Measurements from ENCODE around the gene SLC29A1.
A peak's percentile ranks its signal among the peaks of the same experiment; 100 is the strongest.

The SLC29A1 gene

DNA sequence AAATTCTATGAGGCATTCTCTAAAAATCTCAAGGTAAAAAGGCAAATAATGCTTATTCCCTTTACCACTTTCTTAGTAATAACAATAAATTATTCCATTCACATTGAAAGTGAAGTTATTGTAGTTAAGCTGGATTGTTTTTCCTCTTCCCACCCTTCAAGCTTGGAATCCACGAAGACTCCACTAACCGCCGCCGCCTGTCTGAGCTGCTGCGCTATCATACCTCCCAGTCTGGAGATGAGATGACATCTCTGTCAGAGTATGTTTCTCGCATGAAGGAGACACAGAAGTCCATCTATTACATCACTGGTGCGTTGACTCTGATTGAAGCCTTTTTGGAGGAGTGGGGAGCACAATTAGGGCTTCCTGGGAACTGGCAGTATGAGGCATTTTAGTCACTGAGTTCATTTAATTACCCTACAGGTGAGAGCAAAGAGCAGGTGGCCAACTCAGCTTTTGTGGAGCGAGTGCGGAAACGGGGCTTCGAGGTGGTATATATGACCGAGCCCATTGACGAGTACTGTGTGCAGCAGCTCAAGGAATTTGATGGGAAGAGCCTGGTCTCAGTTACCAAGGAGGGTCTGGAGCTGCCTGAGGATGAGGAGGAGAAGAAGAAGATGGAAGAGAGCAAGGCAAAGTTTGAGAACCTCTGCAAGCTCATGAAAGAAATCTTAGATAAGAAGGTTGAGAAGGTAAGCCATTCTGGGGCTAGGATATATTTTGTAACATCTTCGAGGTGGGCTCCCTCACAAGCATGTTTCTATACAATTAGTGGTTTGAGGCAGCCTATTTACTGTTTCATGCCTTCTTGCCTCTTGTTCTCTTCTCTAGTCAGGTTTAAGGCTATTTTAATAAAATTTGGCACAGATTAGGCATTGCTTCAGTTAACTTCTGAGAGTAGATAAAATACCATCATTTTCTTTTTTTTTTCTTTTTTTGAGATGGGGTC lies 28.5 kb downstream of the SLC29A1 start:
- 97% methylated on average over 14 of the region's 14 CpGs for WGBS

GRCh38 chr6:44253307-44254101 lies 30.1 kb downstream of the SLC29A1 start:
- Histone ChIP-seq H3K27ac (ENCODE audit: low read depth, low read length) (no peak overlapping the region; the same call in 1 of the 2 replicates), H3K4me1 (ENCODE audit: insufficient read depth, low read length) (peaks cover 21% of the 10 kb centered on the region; the same call in 1 of the 2 replicates), H3K4me3 (ENCODE audit: low read length) (no peak overlapping the region), H3K9ac (ENCODE audit: low read depth, low read length) (no peak overlapping the region), H3K9me3 (ENCODE audit: insufficient read depth, low read depth, low read length) (no peaks in the 10 kb centered on the region), H3K36me3 (ENCODE audit: insufficient read depth, low read length) (peaks cover 77% of the 10 kb centered on the region), H3K27me3 (ENCODE audit: insufficient read depth, low read length) (no peaks in the 10 kb centered on the region)
- 86% methylated on average over 9 of the region's 10 CpGs for WGBS

More for the DNA sequence above, 28.5 kb downstream of the SLC29A1 start:
- H3K9me3 ChIP-seq (ENCODE audit: insufficient read depth, low read depth, low read length) = no peaks in the 10 kb centered on the region
- peaks cover 82% of the 10 kb centered on the region for H3K36me3 ChIP-seq (ENCODE audit: insufficient read depth, low read length)
- H3K4me3 ChIP-seq (ENCODE audit: low read length) = no peak overlapping the region
- no peak overlapping the region for H3K9ac ChIP-seq (ENCODE audit: low read depth, low read length)
- peaks cover 17% of the 10 kb centered on the region; the same call in 1 of the 2 replicates for H3K4me1 ChIP-seq (ENCODE audit: insufficient read depth, low read length)
- no peaks in the 10 kb centered on the region for H3K27me3 ChIP-seq (ENCODE audit: insufficient read depth, low read length)
- H3K27ac ChIP-seq (ENCODE audit: low read depth, low read length) = no peak overlapping the region

GRCh38 chr6:44254191-44255104 lies 31.1 kb downstream of the SLC29A1 start:
- H3K36me3 ChIP-seq (ENCODE audit: insufficient read depth, low read length) = peaks cover 76% of the 10 kb centered on the region
- 86% methylated on average over 12 of the region's 12 CpGs for WGBS
- H3K4me1 ChIP-seq (ENCODE audit: insufficient read depth, low read length) = peaks cover 12% of the 10 kb centered on the region; the same call in 1 of the 2 replicates
- no peak overlapping the region for H3K9ac ChIP-seq (ENCODE audit: low read depth, low read length)
- H3K27ac ChIP-seq (ENCODE audit: low read depth, low read length) = peak overlapping the region; percentile 7; the same call in 1 of the 2 replicates
- no peak overlapping the region for H3K4me3 ChIP-seq (ENCODE audit: low read length)
- H3K9me3 ChIP-seq (ENCODE audit: insufficient read depth, low read depth, low read length) = no peaks in the 10 kb centered on the region
- no peaks in the 10 kb centered on the region for H3K27me3 ChIP-seq (ENCODE audit: insufficient read depth, low read length)

DNA sequence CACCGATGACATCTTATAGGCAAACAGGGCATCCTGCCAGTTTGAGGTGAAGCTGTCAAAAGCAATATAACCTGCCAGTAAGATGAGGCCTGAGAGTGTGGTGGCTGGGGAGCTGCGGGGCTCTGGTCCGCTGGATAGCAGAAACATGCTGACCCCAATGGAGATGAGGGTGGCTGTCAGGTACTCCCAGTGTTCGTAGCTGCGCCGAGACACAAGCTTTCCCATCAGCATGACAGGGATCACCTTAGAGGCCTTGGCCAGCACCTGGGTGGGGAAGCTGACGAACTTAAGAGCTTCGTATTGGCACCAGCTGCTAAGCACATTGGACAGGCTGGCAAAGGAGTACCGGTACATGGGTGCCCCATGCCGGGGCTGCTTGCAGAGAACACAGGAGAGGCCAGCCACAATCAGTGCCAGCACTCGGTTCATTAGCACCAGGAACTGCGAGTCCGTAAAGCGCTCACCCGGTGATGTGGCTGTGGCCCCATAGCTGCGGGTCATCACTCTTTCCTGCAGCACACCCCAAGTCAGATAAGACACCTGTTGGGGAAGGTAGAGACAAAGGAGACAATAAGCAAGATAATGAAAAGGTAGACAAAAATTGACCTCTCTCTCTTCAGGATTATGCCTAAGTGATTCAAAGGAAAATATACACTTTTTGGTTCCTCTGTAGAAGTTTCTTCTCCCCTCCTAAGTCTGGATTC lies 31.9 kb downstream of the SLC29A1 start:
- H3K9ac ChIP-seq (ENCODE audit: low read depth, low read length) = no peak overlapping the region; the same call in 1 of the 2 replicates
- H3K27ac ChIP-seq (ENCODE audit: low read depth, low read length) = peak overlapping the region; percentile 7; the same call in 1 of the 2 replicates
- H3K27me3 ChIP-seq (ENCODE audit: insufficient read depth, low read length) = no peaks in the 10 kb centered on the region
- 85% methylated on average over 16 of the region's 16 CpGs for WGBS
- no peaks in the 10 kb centered on the region for H3K9me3 ChIP-seq (ENCODE audit: insufficient read depth, low read depth, low read length)
- peak overlapping the region; percentile 92; the same call in 1 of the 2 replicates for H3K4me3 ChIP-seq (ENCODE audit: low read length)
- peaks cover 10% of the 10 kb centered on the region; the same call in 1 of the 2 replicates for H3K4me1 ChIP-seq (ENCODE audit: insufficient read depth, low read length)
- H3K36me3 ChIP-seq (ENCODE audit: insufficient read depth, low read length) = peaks cover 76% of the 10 kb centered on the region

GRCh38 chr6:44255871-44256774 lies 32.7 kb downstream of the SLC29A1 start:
- H3K4me3 ChIP-seq (ENCODE audit: low read length) = peak overlapping the region; percentile 92
- peak overlapping the region; percentile 94 for H3K27ac ChIP-seq (ENCODE audit: low read depth, low read length)
- WGBS = 30% methylated on average over 15 of the region's 15 CpGs
- peaks cover 10% of the 10 kb centered on the region; the same call in 1 of the 2 replicates for H3K4me1 ChIP-seq (ENCODE audit: insufficient read depth, low read length)
- no peaks in the 10 kb centered on the region for H3K9me3 ChIP-seq (ENCODE audit: insufficient read depth, low read depth, low read length)
- peak overlapping the region; percentile 94 for H3K9ac ChIP-seq (ENCODE audit: low read depth, low read length)
- peaks cover 72% of the 10 kb centered on the region for H3K36me3 ChIP-seq (ENCODE audit: insufficient read depth, low read length)
- H3K27me3 ChIP-seq (ENCODE audit: insufficient read depth, low read length) = no peaks in the 10 kb centered on the region

- 1% methylated on average over 12 of the region's 12 CpGs for WGBS
- Histone ChIP-seq H3K4me3 (ENCODE audit: low read length) (peak overlapping the region; percentile 92), H3K9me3 (ENCODE audit: insufficient read depth, low read depth, low read length) (no peaks in the 10 kb centered on the region), H3K4me1 (ENCODE audit: insufficient read depth, low read length) (peaks cover 10% of the 10 kb centered on the region; the same call in 1 of the 2 replicates), H3K27ac (ENCODE audit: low read depth, low read length) (peak overlapping the region; percentile 94), H3K27me3 (ENCODE audit: insufficient read depth, low read length) (no peaks in the 10 kb centered on the region), H3K36me3 (ENCODE audit: insufficient read depth, low read length) (peaks cover 69% of the 10 kb centered on the region), H3K9ac (ENCODE audit: low read depth, low read length) (peak overlapping the region; percentile 94)
Measured at GRCh38 chr6:44256775-44257024, 33.3 kb downstream of the SLC29A1 start.

GRCh38 chr6:44257025-44257752 lies 33.8 kb downstream of the SLC29A1 start, which contains the start of gene SLC35B2:
SLC35B2 (minus strand) TSS chr6:44257528; CDS start chr6:44257410, 118 bp downstream.
- Histone ChIP-seq H3K27me3 (ENCODE audit: insufficient read depth, low read length) (no peaks in the 10 kb centered on the region), H3K4me3 (ENCODE audit: low read length) (peak within 1 kb of the TSS; percentile 92), H3K9me3 (ENCODE audit: insufficient read depth, low read depth, low read length) (no peaks in the 10 kb centered on the region), H3K9ac (ENCODE audit: low read depth, low read length) (peak within 1 kb of the TSS; percentile 94), H3K27ac (ENCODE audit: low read depth, low read length) (peak within 1 kb of the TSS; percentile 94), H3K4me1 (ENCODE audit: insufficient read depth, low read length) (peaks cover 10% of the 10 kb centered on the region; the same call in 1 of the 2 replicates), H3K36me3 (ENCODE audit: insufficient read depth, low read length) (peaks cover 65% of the 10 kb centered on the region)
- WGBS = under 1% methylated on average over 80 of the region's 80 CpGs

DNA sequence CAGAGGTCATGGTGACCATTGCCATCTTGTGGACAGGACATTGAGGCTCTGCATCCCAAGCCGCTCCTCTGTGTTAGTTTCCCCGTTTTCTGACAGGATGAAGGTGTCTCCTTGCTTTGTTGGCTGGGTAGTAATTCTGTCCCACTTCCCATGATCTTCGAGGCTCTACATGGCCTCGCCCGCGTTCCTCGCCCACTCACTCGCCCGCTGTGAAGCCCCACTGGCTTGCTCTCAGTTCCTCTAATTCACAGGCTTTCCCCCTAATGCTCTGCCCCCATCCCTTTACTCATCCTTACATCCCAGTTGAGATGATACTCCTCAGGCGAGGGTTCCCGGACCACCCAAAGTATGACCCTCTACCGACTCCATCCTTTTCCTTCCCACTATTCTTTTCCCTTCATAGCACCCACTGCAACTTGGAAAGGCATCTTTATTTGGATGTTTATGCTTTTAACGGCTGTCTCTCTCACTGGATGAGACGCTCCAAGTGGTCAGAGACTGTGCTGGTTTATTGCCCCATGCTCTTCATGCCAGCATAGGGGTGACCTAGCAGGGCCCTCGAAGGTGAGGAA lies 34.4 kb downstream of the SLC29A1 start:
- no peaks in the 10 kb centered on the region for H3K9me3 ChIP-seq (ENCODE audit: insufficient read depth, low read depth, low read length)
- 43% methylated on average over 15 of the region's 15 CpGs for WGBS
- H3K4me1 ChIP-seq (ENCODE audit: insufficient read depth, low read length) = peaks cover 16% of the 10 kb centered on the region; the same call in 1 of the 2 replicates
- H3K4me3 ChIP-seq (ENCODE audit: low read length) = peak overlapping the region; percentile 92
- peaks cover 58% of the 10 kb centered on the region for H3K36me3 ChIP-seq (ENCODE audit: insufficient read depth, low read length)
- H3K27ac ChIP-seq (ENCODE audit: low read depth, low read length) = peak overlapping the region; percentile 94; the same call in 1 of the 2 replicates
- H3K27me3 ChIP-seq (ENCODE audit: insufficient read depth, low read length) = no peaks in the 10 kb centered on the region
- peak overlapping the region; percentile 94 for H3K9ac ChIP-seq (ENCODE audit: low read depth, low read length)
